CD4-positive, alpha-beta T cell treated with Interleukin-2 at 100 ng/mL for 4 hours (primary cell): ENCODE measurements around the gene EP400.

ENCODE experiments used
- DNase-seq: peaks from one replicate; pipeline ENCODE4 v3.0.0-alpha.2; 2020; ENCODE audit warnings: low spot score

Gene EP400

DNA sequence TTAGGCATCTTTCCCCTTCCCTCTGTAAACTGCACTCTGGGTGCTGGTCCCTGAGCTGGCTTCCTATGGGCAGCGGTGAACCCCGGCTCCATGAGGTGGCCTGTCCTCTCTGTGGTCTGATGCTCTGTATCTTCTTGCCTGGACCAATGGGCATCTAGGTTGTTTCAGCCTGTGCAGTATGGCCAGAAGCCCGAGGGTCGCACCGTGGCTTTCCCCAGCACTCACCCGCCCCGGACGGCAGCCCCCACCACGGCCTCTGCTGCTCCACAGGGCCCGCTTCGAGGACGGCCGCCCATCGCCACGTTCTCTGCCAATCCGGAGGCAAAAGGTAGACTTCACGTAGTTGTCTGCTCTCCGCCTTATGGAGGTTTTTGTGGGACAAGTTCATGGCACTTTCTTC, 70.1 kb downstream of the EP400 start:
- DNase-seq: no peak

DNA sequence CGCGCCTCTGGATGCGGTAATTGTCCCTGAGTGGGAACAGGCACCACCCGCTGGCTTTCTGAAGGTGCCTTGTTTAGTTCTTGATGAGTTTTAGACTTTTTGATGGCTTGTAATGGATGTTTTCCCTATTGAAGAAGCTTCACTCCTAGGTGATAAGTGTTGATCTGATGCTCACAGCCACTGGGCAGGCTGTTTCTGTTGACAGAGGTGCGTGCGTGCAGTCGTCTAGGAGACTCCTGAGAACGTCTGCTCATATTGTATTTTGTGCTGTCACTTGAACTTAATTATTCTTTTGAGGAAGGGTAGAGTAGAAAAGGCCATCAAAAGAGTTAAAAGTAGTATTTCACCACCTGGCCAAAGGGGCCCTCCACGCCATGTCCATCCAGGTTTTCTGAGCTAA, 70.5 kb downstream of the EP400 start:
- no peak for DNase-seq

DNA sequence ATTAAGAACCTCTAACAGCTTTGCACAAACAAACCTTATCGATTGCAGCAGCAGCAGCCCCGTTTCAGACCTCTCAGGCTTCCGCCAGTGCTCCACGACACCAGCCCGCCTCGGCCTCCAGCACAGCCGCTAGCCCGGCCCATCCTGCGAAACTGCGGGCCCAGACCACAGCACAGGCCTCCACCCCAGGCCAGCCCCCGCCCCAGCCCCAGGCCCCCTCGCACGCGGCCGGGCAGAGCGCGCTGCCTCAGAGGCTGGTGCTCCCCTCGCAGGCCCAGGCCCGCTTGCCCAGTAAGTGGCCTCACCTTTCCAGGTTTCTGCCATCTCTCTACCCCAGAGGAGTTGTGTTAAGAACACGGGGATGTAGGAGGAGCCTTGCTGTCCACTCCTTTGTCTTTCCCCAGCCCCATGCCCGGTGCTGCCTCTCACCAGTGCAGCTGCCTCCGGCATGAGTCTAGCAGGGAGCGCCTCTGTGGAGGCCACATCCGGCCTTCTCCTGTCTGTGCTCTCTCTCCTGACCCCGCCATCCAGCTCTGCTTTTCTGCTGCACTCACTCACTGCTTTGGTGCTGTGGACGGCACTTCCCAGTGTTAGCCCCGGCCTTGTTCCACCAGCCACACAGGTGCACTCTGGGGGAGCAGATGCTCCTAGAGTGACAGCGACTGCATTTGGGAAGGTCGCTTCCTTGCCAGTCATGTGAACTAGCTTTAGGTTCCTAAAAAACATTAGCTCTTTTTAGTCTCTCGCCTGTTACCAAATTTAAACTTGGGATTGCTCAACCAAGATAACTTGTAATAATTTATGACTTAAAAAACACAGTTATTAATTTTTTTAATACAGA, 71.5 kb downstream of the EP400 start:
- no peak for DNase-seq

DNA sequence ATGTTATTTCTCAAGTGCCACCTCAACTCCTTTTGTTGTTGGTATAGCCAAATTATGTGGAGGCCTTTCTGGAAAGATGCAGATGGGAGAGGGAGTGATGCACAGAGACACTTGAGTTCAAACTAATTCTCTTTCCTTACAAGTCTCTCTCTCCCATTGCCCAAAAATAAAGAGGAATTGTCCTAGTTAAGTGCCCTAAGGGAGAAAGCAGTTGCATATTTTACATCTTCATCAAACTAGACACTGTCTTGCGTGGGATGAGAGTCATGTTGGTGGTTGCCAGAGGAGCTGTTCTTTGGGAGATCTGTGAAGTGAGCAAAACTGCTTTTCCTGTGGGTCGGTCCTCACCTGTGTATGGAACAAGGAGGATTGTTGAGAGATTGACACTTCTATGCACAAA, 72.2 kb downstream of the EP400 start:
- no peak for DNase-seq

DNA sequence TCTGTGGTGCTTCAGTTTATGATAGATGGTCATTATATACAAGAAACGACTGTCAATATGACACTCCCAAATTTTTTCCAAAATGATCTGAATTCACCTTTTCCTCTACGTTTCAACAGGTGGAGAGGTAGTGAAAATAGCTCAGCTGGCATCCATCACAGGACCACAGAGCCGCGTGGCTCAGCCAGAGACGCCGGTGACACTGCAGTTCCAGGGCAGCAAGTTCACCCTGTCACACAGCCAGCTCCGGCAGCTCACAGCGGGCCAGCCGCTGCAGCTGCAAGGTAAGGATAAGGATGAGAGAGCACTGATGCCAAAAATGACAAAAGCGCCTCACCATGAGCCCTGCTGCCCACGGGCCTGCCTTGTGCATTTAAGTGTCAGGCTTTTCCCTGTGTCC, 73.9 kb downstream of the EP400 start:
- no peak for DNase-seq

DNA sequence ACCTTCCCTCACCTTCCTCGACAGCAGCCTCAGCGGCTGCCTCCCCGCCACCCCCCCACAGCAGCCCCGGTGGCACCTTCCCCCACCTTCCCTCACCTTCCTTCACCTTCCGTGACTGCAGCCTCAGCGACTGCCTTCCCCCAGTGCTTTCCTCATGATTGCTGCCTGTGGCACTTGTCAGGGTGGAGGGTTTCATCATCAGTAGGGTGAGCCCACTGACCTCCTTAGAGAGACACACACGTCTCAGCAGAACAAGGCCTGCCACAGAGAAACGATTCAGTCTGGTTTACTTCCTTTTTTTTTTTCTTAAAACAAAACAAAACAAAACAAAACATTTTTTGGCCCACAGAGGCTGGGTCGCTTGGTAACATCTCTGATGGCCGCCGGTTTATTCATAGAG, 75.0 kb downstream of the EP400 start:
- DNase-seq: no peak

DNA sequence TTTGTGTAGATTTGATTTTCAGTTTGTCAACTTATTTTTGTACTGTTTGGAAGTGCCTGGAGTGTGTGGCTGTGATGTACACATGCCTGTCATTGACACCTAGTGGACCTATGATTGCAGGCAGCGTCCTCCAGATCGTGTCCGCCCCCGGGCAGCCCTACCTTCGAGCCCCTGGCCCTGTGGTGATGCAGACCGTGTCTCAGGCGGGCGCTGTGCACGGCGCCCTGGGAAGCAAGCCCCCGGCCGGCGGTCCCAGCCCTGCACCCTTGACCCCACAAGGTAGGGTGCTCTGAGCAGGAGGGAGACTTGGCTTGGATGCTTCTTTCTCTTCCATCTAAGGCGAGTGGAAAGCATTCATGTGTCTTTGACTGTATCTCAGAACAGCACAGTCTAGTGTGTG, 75.8 kb downstream of the EP400 start:
- DNase-seq: no peak

DNA sequence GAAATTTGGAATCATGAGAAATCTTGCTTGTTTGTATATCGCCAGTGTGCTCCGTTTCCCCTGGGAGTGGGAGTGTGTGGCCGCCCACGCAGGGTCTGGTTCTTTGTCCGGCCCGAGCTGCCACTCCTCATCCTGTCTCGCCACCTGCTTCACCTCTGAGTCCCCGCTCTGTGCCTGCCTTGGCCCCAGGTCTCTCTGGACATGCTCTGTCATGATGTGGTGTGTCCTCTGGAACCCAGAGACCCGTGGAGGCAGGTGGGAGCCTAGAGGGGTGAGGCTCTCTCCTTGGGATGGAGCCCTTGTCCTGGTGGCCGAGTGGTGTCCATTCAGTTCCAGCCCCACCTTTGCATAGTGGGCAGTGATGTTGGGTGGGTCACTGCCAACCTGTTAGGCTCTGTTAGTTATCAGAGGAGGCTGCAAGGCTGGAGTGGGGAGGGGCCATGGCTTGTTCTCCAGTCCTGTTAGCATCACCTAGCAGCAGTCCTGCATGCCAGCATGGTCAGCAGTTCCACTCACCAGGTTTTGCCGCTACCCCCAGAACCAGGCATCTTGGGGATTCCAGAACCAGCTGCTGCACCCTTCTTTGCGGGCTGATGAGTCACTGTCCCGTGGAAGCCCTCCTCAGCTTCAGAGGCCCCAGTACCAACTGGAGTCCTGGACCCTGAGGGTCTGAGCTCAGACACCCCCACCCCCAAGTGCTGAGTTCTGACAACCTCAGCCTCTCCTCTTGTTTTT, 76.5 kb downstream of the EP400 start:
- DNase-seq: no peak

DNA sequence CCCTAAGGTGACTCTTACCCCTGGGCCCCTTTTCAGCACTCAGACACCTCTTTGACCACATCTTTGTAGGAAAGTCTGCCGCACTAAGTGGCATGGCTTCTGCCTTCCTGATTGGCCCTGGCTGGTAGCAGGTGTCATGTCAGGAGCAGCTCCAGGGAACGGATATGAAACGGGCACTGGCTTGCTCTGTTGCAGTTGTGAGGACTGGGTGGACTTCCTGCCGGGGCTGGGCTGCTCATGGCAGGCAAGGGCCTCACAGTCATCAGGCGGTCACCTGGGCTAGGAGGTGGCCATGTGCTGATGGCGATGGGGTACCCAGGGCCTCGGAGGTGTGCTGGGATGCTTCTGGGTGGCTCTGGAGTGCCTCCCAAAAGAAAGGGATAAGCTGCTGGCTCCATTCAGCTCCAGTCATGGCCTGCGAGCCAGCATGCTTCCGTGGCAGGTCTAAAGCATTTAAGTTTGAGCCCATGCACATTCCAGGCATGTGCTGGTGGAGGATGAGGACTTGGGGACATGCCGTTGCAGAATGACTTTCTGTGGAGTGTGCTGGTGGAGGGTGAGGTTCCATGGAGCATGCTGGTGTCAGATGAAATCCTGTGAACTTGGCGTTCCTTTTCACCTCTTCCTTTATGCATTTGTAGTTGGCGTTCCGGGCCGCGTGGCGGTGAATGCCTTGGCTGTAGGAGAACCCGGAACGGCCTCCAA, 77.2 kb downstream of the EP400 start:
- no peak for DNase-seq

DNA sequence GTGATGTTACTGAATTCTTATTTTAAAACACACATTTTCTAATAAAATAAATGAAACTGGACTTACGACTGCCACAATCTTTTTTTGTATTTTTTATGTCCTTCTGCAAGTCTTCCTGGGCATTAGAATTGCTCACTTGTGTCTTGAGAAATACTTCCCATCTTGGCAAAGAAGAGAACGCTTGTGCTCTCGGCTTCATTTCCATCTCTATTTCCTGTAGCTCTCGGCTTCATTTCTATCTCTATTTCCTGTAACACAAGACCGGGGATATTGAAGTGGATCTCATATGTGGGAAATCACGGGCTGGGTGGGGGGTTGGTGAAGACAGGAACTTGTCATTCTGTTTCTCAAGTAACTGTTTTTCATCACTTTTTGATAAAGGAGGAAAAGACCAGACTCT, 77.9 kb downstream of the EP400 start:
- no peak for DNase-seq

DNA sequence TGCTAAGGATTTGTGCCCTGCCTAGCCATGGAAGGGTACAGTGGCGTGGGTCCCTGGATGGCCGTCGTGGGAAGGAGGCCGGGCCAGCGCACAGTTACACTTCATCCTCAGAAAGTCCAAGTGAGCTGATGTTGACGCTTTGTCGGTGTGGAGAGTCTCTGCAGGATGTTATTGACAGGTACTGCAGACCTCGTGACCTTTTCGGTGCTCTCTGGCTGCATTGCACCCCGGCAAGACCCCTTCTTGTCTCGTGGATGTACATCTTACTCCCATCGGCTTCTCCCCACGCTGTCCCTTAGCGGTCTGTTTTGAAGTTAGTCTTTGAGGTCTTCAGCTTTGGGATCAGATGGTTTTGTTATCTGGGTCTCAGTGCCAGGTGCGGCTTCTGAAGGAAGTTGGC, 78.4 kb downstream of the EP400 start:
- no peak for DNase-seq

DNA sequence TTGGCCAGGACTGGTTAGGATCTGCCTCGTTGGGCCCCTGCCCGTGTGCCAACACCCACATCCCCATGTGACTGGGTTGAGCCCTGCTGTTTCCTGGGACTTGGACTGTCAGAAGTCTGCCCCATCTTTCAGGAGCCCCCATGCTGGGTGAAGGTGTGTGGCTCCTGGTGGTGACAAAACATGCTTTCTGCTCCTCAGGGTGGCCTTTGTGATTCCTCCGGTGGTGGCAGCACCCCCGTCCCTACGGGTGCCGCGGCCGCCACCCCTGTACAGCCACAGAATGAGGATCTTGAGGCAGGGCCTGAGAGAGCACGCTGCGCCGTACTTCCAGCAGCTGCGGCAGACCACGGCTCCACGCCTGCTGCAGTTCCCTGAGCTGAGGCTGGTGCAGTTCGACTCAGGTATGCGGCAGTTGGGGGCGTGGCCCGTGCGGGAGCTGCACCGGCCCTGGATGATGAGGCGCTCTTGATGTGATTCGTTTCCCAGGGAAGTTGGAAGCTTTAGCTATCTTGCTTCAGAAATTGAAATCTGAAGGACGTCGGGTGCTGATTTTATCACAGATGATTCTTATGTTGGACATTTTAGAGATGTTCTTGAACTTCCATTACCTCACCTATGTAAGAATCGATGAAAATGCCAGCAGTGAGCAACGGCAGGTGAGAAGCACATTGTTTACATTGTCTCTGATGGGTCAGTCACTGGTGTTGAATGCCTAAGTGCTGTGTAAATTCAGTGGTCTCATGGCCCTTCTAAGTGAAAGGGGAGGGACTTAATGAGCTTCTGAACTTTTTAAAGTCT, 80.0 kb downstream of the EP400 start:
- no peak for DNase-seq

DNA sequence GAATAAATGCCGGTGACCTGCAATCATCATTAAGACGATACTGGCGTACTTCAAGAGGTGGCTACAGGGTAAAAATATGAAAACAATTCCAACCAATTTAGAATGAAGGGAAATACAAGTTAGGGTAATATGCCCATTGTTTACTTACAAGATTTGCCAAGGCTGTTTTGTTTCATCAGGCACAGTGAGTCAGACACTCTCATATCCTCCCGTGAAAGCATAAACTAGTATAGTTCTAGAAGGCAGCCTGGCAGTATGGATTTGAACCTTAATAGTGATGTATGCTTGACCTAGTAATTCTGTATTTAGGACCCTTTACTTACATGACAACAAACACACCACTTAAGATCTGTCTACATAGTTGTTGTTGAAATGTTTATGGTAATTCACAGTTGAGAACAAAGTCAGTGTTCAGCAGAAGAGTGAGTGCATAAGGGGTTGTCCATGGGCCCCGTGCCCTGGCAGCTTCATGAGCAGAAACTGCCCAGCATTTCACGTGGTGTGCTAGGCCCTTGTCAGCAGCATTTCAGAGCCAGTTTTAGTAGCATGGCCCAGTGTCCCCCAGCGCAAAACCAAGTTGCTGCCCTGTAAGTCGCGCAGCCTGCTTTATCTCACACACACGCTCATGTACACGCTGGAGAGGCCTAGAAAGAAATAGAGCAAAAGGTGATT, 80.8 kb downstream of the EP400 start:
- DNase-seq: no peak

DNA sequence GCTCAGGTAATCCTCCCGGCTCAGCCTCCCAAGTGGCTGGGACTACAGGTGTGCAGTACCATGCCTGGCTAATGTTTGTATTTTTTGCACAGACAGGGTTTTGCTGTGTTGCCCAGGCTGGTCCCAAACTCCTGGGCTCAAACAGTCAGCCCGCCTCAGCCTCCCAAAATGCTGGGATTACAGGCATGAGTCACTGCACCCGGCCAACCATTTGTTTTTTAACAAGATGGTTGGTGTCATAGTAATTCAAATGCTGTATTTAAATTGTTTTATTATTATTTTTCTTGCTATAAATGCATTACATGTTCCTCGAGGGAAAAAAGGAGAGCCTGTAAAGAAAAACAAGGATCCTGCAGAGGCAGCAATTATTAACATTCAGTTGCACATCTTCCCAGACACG, 83.9 kb downstream of the EP400 start:
- no peak for DNase-seq

DNA sequence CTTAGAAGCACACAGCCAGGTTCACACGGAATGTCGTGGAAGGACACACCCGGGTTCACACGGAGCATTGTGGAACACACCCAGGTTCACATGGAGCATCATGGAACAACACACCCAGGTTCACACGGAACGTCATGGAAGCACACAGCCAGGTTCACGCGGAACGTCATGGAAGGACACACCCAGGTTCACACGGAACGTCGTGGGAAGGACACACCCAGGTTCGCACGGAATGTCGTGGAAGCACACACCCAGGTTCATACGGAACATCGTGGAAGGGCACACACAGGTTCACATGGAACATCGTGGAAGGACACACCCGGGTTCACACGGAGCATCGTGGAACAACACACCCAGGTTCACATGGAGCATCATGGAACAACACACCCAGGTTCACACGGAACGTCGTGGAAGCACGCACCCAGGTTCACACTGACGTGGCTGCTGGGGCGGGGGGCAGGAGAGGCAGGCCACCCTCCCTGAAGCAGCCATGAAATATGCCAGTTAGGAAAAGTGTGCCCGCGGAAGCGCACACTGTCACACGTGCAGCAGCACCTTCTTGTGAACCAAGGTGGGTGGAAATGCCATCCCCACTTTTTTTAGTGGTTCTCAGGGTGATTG, 86.4 kb downstream of the EP400 start:
- DNase-seq: no peak

DNA sequence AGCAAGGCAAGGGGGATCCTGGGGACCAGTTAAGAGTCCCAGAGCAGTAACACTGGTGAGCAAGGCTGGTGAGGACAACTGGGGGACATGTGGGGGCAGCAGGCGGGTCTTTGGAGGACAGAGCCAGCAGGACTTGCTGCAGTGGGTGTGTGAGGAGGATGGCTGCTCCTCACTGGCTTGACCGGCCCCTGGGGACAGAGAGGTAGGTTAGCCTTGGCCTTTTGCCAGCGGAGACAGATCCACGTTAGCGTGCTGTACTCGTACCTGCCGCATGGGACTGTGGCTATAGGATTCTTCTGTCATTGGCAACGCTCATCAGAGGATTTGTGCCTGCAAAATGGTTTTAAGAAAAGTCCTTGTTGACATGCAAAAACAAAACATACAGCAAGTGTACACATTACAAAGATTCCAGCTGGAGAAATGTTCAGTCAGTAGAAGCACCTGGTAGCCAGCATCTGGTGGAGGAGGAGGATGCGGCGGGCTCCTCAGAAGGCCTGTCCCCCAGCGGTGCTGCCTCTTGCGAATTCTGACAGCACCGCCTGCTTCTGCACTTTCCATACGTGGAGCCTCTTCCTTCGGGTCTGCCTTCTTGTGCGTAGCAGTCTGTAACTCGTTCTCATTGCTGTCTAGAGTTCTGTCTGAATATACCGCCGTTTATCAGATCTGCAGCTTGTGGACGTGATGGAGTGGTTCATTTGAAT, 91.3 kb downstream of the EP400 start:
- no peak for DNase-seq

DNA sequence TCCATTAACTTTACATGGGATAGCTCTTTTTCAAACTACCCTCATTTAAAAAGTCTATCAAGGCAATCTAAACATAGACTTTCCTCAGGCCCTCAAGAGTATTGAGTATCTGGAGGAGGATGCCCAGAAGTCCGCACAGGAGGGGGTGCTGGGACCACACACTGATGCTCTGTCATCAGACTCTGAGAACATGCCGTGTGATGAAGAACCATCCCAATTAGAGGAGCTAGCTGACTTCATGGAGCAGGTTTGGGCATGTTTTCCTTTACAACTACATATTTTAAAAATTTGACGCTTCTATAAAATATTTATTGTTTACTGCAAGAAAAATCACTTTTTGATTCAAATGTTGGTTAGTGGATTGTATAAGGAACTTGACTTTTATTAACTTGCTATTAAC, 93.5 kb downstream of the EP400 start:
- DNase-seq: no peak

DNA sequence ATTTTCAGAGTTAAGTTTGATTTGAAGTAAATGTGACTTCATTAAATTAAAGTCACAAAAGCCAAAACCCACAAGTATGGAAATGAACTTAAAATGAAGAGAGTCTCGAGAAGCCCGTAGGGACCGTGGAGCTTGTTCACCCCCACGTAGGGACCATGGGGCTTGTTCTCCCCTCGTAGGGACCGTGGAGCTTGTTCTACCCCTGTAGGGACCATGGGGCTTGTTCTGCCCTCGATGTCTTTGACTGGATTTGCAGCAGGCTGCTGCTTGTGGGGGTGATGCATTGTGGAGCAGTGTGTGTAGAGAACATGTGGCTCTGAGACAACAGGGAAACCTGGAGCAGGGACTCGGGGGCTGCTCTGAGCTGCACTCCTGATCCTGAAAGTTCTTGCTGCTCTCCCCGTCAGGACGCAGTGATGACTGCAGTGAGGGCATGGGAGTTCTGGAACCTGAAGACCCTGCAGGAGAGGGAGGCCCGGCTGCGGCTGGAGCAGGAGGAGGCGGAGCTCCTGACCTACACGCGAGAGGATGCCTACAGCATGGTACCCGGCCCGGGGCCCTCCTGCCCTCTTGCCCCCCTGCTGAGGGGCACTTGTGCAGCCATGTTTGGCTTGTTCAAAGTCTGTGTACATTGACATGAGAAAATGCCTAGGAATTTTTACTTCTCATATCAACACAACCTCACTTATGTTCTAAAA, 94.2 kb downstream of the EP400 start:
- no peak for DNase-seq

DNA sequence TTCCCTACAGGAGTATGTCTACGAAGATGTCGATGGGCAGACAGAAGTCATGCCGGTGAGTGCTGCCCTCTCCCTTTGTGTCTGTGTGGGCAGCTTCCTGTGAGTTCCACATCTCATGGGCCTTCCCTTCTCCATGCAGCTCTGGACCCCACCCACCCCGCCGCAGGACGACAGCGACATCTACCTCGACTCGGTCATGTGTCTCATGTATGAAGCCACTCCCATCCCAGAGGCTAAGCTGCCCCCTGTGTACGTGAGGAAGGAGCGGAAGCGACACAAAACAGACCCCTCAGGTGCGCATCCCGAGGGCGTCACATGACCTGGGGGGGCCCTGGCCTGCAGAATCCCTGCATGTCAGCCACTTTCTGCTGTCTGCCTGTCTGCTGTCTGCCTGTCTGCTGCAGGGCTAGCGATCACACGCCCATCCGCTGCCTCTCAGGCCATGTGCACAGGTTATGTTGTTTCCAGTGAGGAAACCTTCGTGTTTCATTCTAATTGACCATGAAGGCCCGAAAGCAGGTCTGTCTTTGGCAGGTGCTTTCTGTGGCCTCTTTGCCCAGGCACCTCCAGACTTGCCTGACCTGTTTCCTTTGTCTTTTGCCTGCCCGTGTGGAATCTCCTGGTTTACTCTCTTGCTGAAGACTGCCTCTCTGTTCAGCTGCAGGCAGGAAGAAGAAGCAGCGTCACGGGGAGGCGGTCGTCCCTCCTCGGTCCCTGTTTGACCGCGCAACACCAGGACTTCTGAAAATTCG, 95.1 kb downstream of the EP400 start:
- no peak for DNase-seq
